HepG2 (cell line): ENCODE data around the gene WDR47. TPM values are rescaled to one million over a fixed set of nuclear protein-coding genes. Genes with fewer than 3 reads are reported as not detected.
A peak's percentile ranks its signal among the peaks of the same experiment; 100 is the strongest.

Experiments
- GABPA ChIP-seq, 2 experiments: IDR thresholded peaks; 2 replicates each; pipeline ENCODE4 v1.6.1; 2011 to 2016; ENCODE audit warnings: low read depth in 2 of 2, low read length in 1 of 2, missing biosample characterization in 1 of 2, missing genetic modification characterization in 1 of 2
- GPN1 ChIP-seq: sonication (generic); formaldehyde crosslinking; IDR thresholded peaks from 2 replicates; pipeline ENCODE4 v1.5.1; 2020; ENCODE audit warnings: missing genetic modification reagents, borderline replicate concordance
- HDAC2 ChIP-seq: sonication (generic); formaldehyde crosslinking; IDR thresholded peaks from 2 replicates; pipeline ENCODE4 v1.4.0; 2020; ENCODE audit warnings: missing genetic modification reagents
- KLF11 ChIP-seq: IDR thresholded peaks from 2 replicates; pipeline ENCODE4 v1.6.1; 2016; ENCODE audit warnings: missing compliant biosample characterization
- MXD3 ChIP-seq: IDR thresholded peaks from 2 replicates; pipeline ENCODE4 v1.6.1; 2016; ENCODE audit warnings: mild to moderate bottlenecking, missing biosample characterization, missing genetic modification reagents
- NFE2 ChIP-seq: sonication (generic); formaldehyde crosslinking; IDR thresholded peaks from 2 replicates; pipeline ENCODE4 v1.4.0; 2020; ENCODE audit warnings: missing genetic modification reagents
- NFKB2 ChIP-seq: sonication (generic); formaldehyde crosslinking; IDR thresholded peaks from 2 replicates; pipeline ENCODE4 v1.4.0; 2020; ENCODE audit warnings: missing genetic modification reagents, borderline replicate concordance
- NRL ChIP-seq: sonication (generic); formaldehyde crosslinking; IDR thresholded peaks from 2 replicates; pipeline ENCODE4 v1.5.0; 2020; ENCODE audit warnings: missing genetic modification reagents, mild to moderate bottlenecking, moderate library complexity, borderline replicate concordance
- PAXIP1 ChIP-seq: sonication (generic); formaldehyde crosslinking; conservative IDR thresholded peaks from 2 replicates; pipeline ENCODE4 v1.4.0; 2020; ENCODE audit warnings: mild to moderate bottlenecking, missing genetic modification reagents, moderate library complexity
- TEAD2 ChIP-seq: sonication (generic); formaldehyde crosslinking; IDR thresholded peaks from 2 replicates; pipeline ENCODE4 v1.9.0; 2021; ENCODE audit warnings: missing genetic modification reagents
- WIZ ChIP-seq: sonication (generic); formaldehyde crosslinking; IDR thresholded peaks from 2 replicates; pipeline ENCODE4 v1.5.1; 2020; ENCODE audit warnings: mild to moderate bottlenecking, missing genetic modification reagents
- ZBTB37 ChIP-seq: sonication (generic); formaldehyde crosslinking; IDR thresholded peaks from 2 replicates; pipeline ENCODE4 v1.4.0; 2020; ENCODE audit warnings: mild to moderate bottlenecking, missing genetic modification reagents
- ZBTB40 ChIP-seq, 2 experiments: fragments of 450-650 bp in 1 of 2; sonication (generic) in 1 of 2; formaldehyde crosslinking in 1 of 2; IDR thresholded peaks; 2 replicates each; pipeline versions ENCODE4 v1.6.1 to v1.8.0; 2016 to 2022; ENCODE audit warnings: antibody characterized with exemption in 1 of 2, mild to moderate bottlenecking in 1 of 2, missing genetic modification reagents in 1 of 2
- ZNF878 ChIP-seq: sonication (generic); formaldehyde crosslinking; IDR thresholded peaks from 2 replicates; pipeline ENCODE4 v1.8.1; 2023; ENCODE audit warnings: mild to moderate bottlenecking, missing genetic modification reagents, moderate library complexity
- polyA plus RNA-seq, 8 experiments: library from polyadenylated mRNA; depleted of rRNA in 3 of 8; stranded (reverse) in 7 of 8; unstranded in 1 of 8; fragments of >200 nt; fragmentation: Illumina TruSeq in 4 of 8; extraction: Trizol in 4 of 8; gene quantifications; 2 replicates each; pipeline versions ENCODE4 v1.2.1 to v1.2.3, GENCODE V29; 2011 to 2016; ENCODE audit warnings: low read depth in 4 of 8, missing spikeins in 1 of 8, mixed read lengths in 1 of 8; ENCODE audit not compliant: insufficient read depth in 1 of 8
- total RNA-seq, 5 experiments: library from RNA; depleted of rRNA; stranded (reverse); fragments of >200 nt; fragmentation: Illumina TruSeq; extraction: Trizol; gene quantifications; 2 replicates each; pipeline ENCODE4 v1.2.3, GENCODE V29; 2016; ENCODE audit warnings: low read depth in 1 of 5

The WDR47 gene
- total and polyA plus RNA-seq, 2 of the 13 experiments (the other 11 are each of a cell fraction or from before 2014, with no cell fraction given) = 4.3 to 5.9 TPM

- TF ChIP-seq ZBTB40 (IDR thresholded peaks at IDR 0.05) (no peak), ZBTB40 (CRISPR knock-in tag; IDR thresholded peaks at IDR 0.05) (peak; percentile 65), HDAC2 (0 out of 2 replicates have a peak, but pooled peaks have one; percentile 37), WIZ (CRISPR knock-in tag) (no peak), GPN1 (no peak), NFE2 (no peak), KLF11 (no peak), NRL (CRISPR knock-in tag) (peak; percentile 44; the same call in 1 of the 2 replicates), NFKB2 (CRISPR knock-in tag) (peak; percentile 79; the same call in 1 of the 2 replicates), ZNF878 (CRISPR knock-in tag) (peak; percentile 78), GABPA (IDR thresholded peaks at IDR 0.05; ENCODE audit: low read depth, low read length) (no peak), GABPA (CRISPR knock-in tag; IDR thresholded peaks at IDR 0.05; ENCODE audit: low read depth) (no peak), TEAD2 (CRISPR knock-in tag) (no peak), MXD3 (CRISPR knock-in tag) (peak; percentile 92), ZBTB37 (CRISPR knock-in tag) (no peak), PAXIP1 (CRISPR knock-in tag) (peak; percentile 40; the same call in 1 of the 2 replicates)
Measured at GRCh38 chr1:108963052-108963686, 78.7 kb downstream of the WDR47 start, which contains the start of gene CLCC1 (continued).
